SK-N-SH (cell line): Measurements from ENCODE around the gene FOLH1. TPM values are rescaled to one million over a fixed set of nuclear protein-coding genes. Genes with fewer than 3 reads are reported as not detected.
"Not testable (repeated sequence)": the region's sequence is repeated elsewhere in the genome, so short reads cannot be mapped to it uniquely, and the experiment has no call there.

ENCODE experiments used
- CTCF ChIA-PET: fragments of 300-600, 350-600 bp; formaldehyde crosslinking; extraction: SDS; loops from one replicate; lab custom pipeline; 2021; lab: Yijun Ruan, JAX
- POLR2A ChIA-PET: fragments of 350-600 bp; sonication (Branson Sonifier 250); formaldehyde crosslinking; extraction: SDS; loops from one replicate; lab custom pipeline; 2020; ENCODE audit warnings: antibody characterized with exemption, inconsistent platforms; lab: Yijun Ruan, JAX
- DNase-seq: peaks from one replicate; pipeline ENCODE4 v3.0.0; 2012
- H2AFZ ChIP-seq: fragments of 200-600 bp; sonication (generic); 2 replicates; pipeline ENCODE4 v1.8.1; 2016; ENCODE audit warnings: antibody characterized with exemption, mild to moderate bottlenecking, low read depth
- H3F3A ChIP-seq: fragments of 200-600 bp; sonication (generic); replicated peaks from 2 replicates; pipeline ENCODE3; 2016; ENCODE audit warnings: antibody characterized with exemption, mild to moderate bottlenecking; ENCODE audit not compliant: insufficient read depth
- H3K27ac ChIP-seq, 2 experiments: fragments of 200-500 bp in 1 of 2; fragments of 200-600 bp in 1 of 2; sonication (Bioruptor generic) in 1 of 2; sonication (generic), shearing (Covaris generic) in 1 of 2; 2 replicates each; pipeline versions ENCODE4 v1.5.1 to v1.6.1; 2014 to 2016; ENCODE audit warnings: low read depth in 2 of 2, inconsistent platforms in 1 of 2, low read length in 1 of 2, mild to moderate bottlenecking in 1 of 2, mixed read lengths in 1 of 2
- H3K27me3 ChIP-seq: fragments of 200-600 bp; sonication (generic), shearing (Covaris generic); 2 replicates; pipeline ENCODE4 v1.6.1; 2016; ENCODE audit warnings: mixed run types; ENCODE audit not compliant: insufficient read depth
- H3K36me3 ChIP-seq, 2 experiments: fragments of 200-500 bp in 1 of 2; fragments of 200-600 bp in 1 of 2; sonication (Bioruptor generic) in 1 of 2; sonication (generic) in 1 of 2; replicated peaks in 1 of 2; 2 replicates each; pipeline versions ENCODE3 to v1.5.1; 2014 to 2016; ENCODE audit warnings: low read length in 1 of 2, mild to moderate bottlenecking in 1 of 2; ENCODE audit not compliant: insufficient read depth in 2 of 2, control insufficient read depth in 1 of 2
- H3K4me1 ChIP-seq, 2 experiments: fragments of 200-500 bp in 1 of 2; fragments of 200-600 bp in 1 of 2; sonication (Bioruptor generic) in 1 of 2; sonication (generic), shearing (Covaris generic) in 1 of 2; 2 replicates each; pipeline versions ENCODE4 v1.5.1 to v1.6.1; 2014 to 2016; ENCODE audit warnings: low read depth in 1 of 2, low read length in 1 of 2, mixed run types in 1 of 2; ENCODE audit not compliant: insufficient read depth in 2 of 2, control insufficient read depth in 1 of 2
- H3K4me2 ChIP-seq: fragments of 200-600 bp; sonication (generic), shearing (Covaris generic); 2 replicates; pipeline ENCODE4 v1.6.1; 2017; ENCODE audit warnings: mixed run types
- H3K4me3 ChIP-seq, 2 experiments: fragments of 200-500 bp in 1 of 2; fragments of 200-600 bp in 1 of 2; sonication (Bioruptor generic) in 1 of 2; sonication (generic), shearing (Covaris generic) in 1 of 2; 2 replicates each; pipeline versions ENCODE4 v1.5.1 to v1.8.1; 2014 to 2016; ENCODE audit warnings: low read depth in 2 of 2, inconsistent platforms in 1 of 2, low read length in 1 of 2, mild to moderate bottlenecking in 1 of 2, mixed read lengths in 1 of 2, moderate library complexity in 1 of 2
- H3K79me2 ChIP-seq: fragments of 200-600 bp; sonication (generic); 2 replicates; pipeline ENCODE4 v1.8.1; 2017; ENCODE audit warnings: mild to moderate bottlenecking; ENCODE audit not compliant: insufficient read depth
- H3K9ac ChIP-seq: fragments of 200-600 bp; sonication (generic); 2 replicates; pipeline ENCODE4 v1.6.1; 2017; ENCODE audit warnings: mixed run types
- H3K9me2 ChIP-seq: fragments of 200-600 bp; sonication (generic); 2 replicates; pipeline ENCODE4 v1.6.1; 2017; ENCODE audit warnings: mixed run types
- H3K9me3 ChIP-seq: fragments of 200-600 bp; sonication (generic); 2 replicates; pipeline ENCODE4 v1.6.1; 2017; ENCODE audit warnings: mixed run types, mild to moderate bottlenecking, moderate library complexity
- H4K20me1 ChIP-seq: fragments of 200-600 bp; sonication (generic); 2 replicates; pipeline ENCODE4 v1.6.1; 2017; ENCODE audit warnings: mild to moderate bottlenecking, mixed run types; ENCODE audit not compliant: insufficient read depth
- CHD2 ChIP-seq: fragments of 150-350 bp; IDR thresholded peaks from 2 replicates; pipeline ENCODE4 v1.6.1; 2018; ENCODE audit warnings: low read length; ENCODE audit not compliant: partially characterized antibody
- EP300 ChIP-seq, 2 experiments: IDR thresholded peaks; 2 replicates each; pipeline versions ENCODE4 v1.4.0 to v1.6.1; 2012; ENCODE audit warnings: borderline replicate concordance in 1 of 2, low read depth in 1 of 2, low read length in 1 of 2
- EZH2phosphoT487 ChIP-seq: fragments of 200-600 bp; sonication (generic); IDR thresholded peaks from 2 replicates; pipeline ENCODE4 v1.6.1; 2017; ENCODE audit warnings: low read depth, mixed run types, mild to moderate bottlenecking, antibody characterized with exemption, moderate library complexity, borderline replicate concordance
- FOSL2 ChIP-seq: IDR thresholded peaks from 2 replicates; pipeline ENCODE4 v1.4.0; 2012; ENCODE audit warnings: low read depth, mild to moderate bottlenecking, moderate library complexity, borderline replicate concordance
- FOXJ3 ChIP-seq: sonication (generic); formaldehyde crosslinking; IDR thresholded peaks from 2 replicates; pipeline ENCODE4 v1.5.1; 2020; ENCODE audit warnings: mild to moderate bottlenecking, missing genetic modification reagents
- FOXM1 ChIP-seq: IDR thresholded peaks from 2 replicates; pipeline ENCODE4 v1.4.0; 2012; ENCODE audit warnings: low read depth, mild to moderate bottlenecking
- GATA2 ChIP-seq: sonication (generic); formaldehyde crosslinking; IDR thresholded peaks from 2 replicates; pipeline ENCODE4 v1.5.0; 2020; ENCODE audit warnings: mild to moderate bottlenecking, missing genetic modification reagents
- JUND ChIP-seq: IDR thresholded peaks from 2 replicates; pipeline ENCODE4 v1.4.0; 2012
- MXI1 ChIP-seq: IDR thresholded peaks from 2 replicates; pipeline ENCODE4 v1.6.1; 2012; ENCODE audit warnings: mild to moderate bottlenecking, low read depth, low read length, improper control_type of control experiment
- RAD21 ChIP-seq: IDR thresholded peaks from 2 replicates; pipeline ENCODE4 v1.6.1; 2012; ENCODE audit warnings: mild to moderate bottlenecking, low read length
- REST ChIP-seq: IDR thresholded peaks from 2 replicates; pipeline ENCODE4 v1.6.1; 2012; ENCODE audit warnings: mild to moderate bottlenecking, low read depth, low read length, moderate library complexity
- RFX5 ChIP-seq: IDR thresholded peaks from 2 replicates; pipeline ENCODE4 v1.6.1; 2012; ENCODE audit warnings: mild to moderate bottlenecking, improper control_type of control experiment, low read length
- SMC3 ChIP-seq: IDR thresholded peaks from 2 replicates; pipeline ENCODE4 v1.6.1; 2012; ENCODE audit warnings: low read depth, low read length, improper control_type of control experiment
- ZBTB33 ChIP-seq: IDR thresholded peaks from 2 replicates; pipeline ENCODE4 v1.4.0; 2012; ENCODE audit warnings: low read depth, borderline replicate concordance
- WGBS: methylation state at CpG from one replicate; pipeline ENCODE4 v1.1.6; 2017; ENCODE audit warnings: low lambda C conversion rate; 5-methylcytosine and 5-hydroxymethylcytosine counted together
- polyA plus RNA-seq, 3 experiments: library from polyadenylated mRNA; depleted of rRNA; stranded (reverse); fragments of >200 nt; gene quantifications; 2 replicates each; pipeline ENCODE4 v1.2.3, GENCODE V29; 2012

The FOLH1 gene
- polyA plus RNA-seq, 1 of the 3 experiments (the other 2 are of a cell fraction), result not detected

DNA sequence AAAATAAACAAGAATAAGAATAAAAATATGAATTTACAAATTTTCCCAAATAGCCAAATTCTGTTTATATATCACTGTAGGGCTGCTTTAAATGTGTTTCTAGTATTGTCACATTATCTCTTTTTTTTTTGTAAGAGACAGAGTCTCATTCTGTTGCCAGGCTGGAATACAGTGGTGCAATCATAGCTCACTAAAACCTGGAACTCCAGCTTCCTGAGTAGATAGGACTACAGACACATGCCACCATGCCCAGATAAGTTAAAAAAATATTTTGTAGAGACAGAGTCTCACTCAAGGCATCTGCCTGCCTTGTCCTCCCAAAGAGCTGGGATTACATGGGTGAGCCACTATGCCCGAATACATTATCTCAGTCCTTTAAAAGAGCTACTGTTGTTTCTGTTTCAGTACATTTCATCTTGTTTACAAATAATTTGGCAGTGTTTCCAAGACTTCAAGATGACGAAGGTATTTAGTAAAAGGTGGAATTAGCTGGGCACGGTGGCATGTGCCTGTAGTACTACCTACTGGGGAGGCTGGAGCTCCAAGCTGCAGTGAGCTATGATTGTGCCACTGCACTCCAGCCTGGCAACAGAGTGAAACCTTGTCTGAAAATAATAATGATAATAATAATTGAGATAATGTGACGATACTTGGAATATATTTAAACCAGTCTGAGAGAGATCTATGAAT lies 6.0 kb downstream of the FOLH1 start:
- Histone ChIP-seq H3K79me2 (no peaks in the 10 kb centered on the region), H3K9me3 (no peaks in the 10 kb centered on the region), H3K36me3 (no peaks in the 10 kb centered on the region), H3F3A (no peaks in the 10 kb centered on the region), H3K4me3 (no peak overlapping the region), H3K4me1 (no peaks in the 10 kb centered on the region), H3K9ac (no peak overlapping the region), H3K27ac (no peak overlapping the region), H2AFZ (no peak overlapping the region), H3K4me2 (no peak overlapping the region), H4K20me1 (no peaks in the 10 kb centered on the region), H3K9me2 (no peaks in the 10 kb centered on the region), H3K27me3 (no peaks in the 10 kb centered on the region)
- CTCF ChIA-PET, result no interaction called here
- DNase-seq, result no peak
- WGBS, result 0% methylated on average over 4 of the region's 4 CpGs
- POLR2A ChIA-PET, result no interaction called here
- TF ChIP-seq FOXJ3 (CRISPR knock-in tag) (no peak), FOXM1 (no peak), RAD21 (no peak), SMC3 (no peak), RFX5 (no peak), GATA2 (CRISPR knock-in tag) (no peak), EP300 (IDR thresholded peaks at IDR 0.05; ENCODE audit: borderline replicate concordance in 1 of 2, low read depth in 1 of 2, low read length in 1 of 2) (no peak), ZBTB33 (no peak), EZH2phosphoT487 (no peak), FOSL2 (no peak), REST (no peak), MXI1 (no peak), JUND (no peak), CHD2 (no peak)
- TF ChIP-seq, all 33 proteins: peak for 0

DNA sequence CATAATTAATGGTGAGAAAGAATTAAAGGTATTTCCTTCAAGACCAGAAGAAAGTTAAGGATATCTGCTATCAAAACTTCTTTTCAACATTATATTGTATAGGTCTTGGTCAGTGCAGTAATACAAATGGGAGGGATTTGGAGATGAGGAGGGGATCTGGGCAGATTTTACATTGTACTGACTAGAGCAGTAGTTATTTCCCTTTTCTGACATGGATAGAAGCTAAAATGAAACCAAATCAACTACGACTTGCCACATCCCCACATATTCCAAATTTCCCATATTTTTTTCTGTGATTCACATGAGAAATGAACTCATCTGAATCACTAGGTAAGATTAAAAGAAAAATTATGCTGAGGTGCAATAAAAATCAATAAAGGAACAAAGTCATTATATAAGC lies 11.6 kb downstream of the FOLH1 start:
- H3K4me1 ChIP-seq, H3K9me3 ChIP-seq, H3K9me2 ChIP-seq, H3K27me3 ChIP-seq, H3K79me2 ChIP-seq, H3K36me3 ChIP-seq, H3K4me3 ChIP-seq, H3K27ac ChIP-seq, H4K20me1 ChIP-seq, H3F3A ChIP-seq, DNase-seq, H3K9ac ChIP-seq, H3K4me2 ChIP-seq, POLR2A ChIA-PET, CTCF ChIA-PET, H2AFZ ChIP-seq: not testable (repeated sequence)
- 9% methylated on average over 1 of the region's 1 CpG for WGBS

GRCh38 chr11:49196002-49196401 lies 12.4 kb downstream of the FOLH1 start:
- H3K9me2 ChIP-seq, DNase-seq, H3K27ac ChIP-seq, H2AFZ ChIP-seq, H3K27me3 ChIP-seq, H3K9me3 ChIP-seq, H3K4me2 ChIP-seq, H3K79me2 ChIP-seq, CTCF ChIA-PET, POLR2A ChIA-PET, H3F3A ChIP-seq, H3K4me3 ChIP-seq, H4K20me1 ChIP-seq, H3K36me3 ChIP-seq, H3K4me1 ChIP-seq, H3K9ac ChIP-seq: not testable (repeated sequence)
- WGBS, result 12% methylated on average over 6 of the region's 6 CpGs
